T-cell (primary cell): ENCODE data around the gene RIC3. TPM values are rescaled to one million over a fixed set of nuclear protein-coding genes. Genes with fewer than 3 reads are reported as not detected.

Source experiments
- ATAC-seq, 4 experiments: fragments of 200-7000 bp in 3 of 4; fragments of 150-1000 bp in 1 of 4; cut with Tn5 transposase; replicated peaks in 1 of 4; 1 replicate in 3 of 4; 2 replicates in 1 of 4; pipeline ENCODE4 v1.10.0; 2021; ENCODE audit warnings: moderate library complexity in 3 of 4, mild to moderate bottlenecking in 2 of 4, moderate number of reproducible peaks in 1 of 4
- CTCF ChIA-PET, 2 donors: fragments of 300-600 bp; sonication (Branson Sonifier 250); formaldehyde crosslinking; loops; one replicate each; lab custom pipeline; 2022; ENCODE audit warnings: antibody characterized with exemption in 2 of 2; lab: Charles Lee
- POLR2A ChIA-PET, 2 donors: fragments of 300-600 bp; sonication (Branson Sonifier 250); formaldehyde crosslinking; loops; one replicate each; lab custom pipeline; 2022; ENCODE audit warnings: antibody characterized with exemption in 2 of 2; lab: Charles Lee
- DNase-seq, 35 experiments: peaks; one replicate each; pipeline versions ENCODE4 v3.0.0 to v3.0.0-alpha.2; 2013 to 2023
- H3K27ac ChIP-seq: one replicate; pipeline ENCODE4 v1.5.1; 2013; ENCODE audit warnings: low read length
- H3K27me3 ChIP-seq, 2 experiments: replicated peaks in 1 of 2; 1 replicate in 1 of 2; 2 replicates in 1 of 2; pipeline versions ENCODE4 v1.6.1 to v1.7.0; 2013; ENCODE audit warnings: low read length in 1 of 2, mixed read lengths in 1 of 2; ENCODE audit not compliant: control insufficient read depth in 2 of 2, insufficient read depth in 2 of 2; ENCODE audit errors: extremely low read depth in 1 of 2
- H3K36me3 ChIP-seq, 2 donors: 1 replicate in 1 of 2; 2 replicates in 1 of 2; pipeline versions ENCODE4 v1.6.1 to v1.7.0; 2013; ENCODE audit warnings: low read length in 1 of 2; ENCODE audit not compliant: control insufficient read depth in 2 of 2, insufficient read depth in 1 of 2; ENCODE audit errors: extremely low read depth in 1 of 2
- H3K4me1 ChIP-seq, 2 experiments: 1 replicate in 1 of 2; 2 replicates in 1 of 2; pipeline versions ENCODE4 v1.6.1 to v1.7.0; 2013; ENCODE audit warnings: low read length in 2 of 2, mixed read lengths in 1 of 2; ENCODE audit not compliant: insufficient read depth in 2 of 2, control insufficient read depth in 1 of 2; ENCODE audit errors: extremely low read depth in 1 of 2
- H3K4me3 ChIP-seq, 2 donors: 1 replicate in 1 of 2; 2 replicates in 1 of 2; pipeline versions ENCODE4 v1.5.1 to v1.7.0; 2013; ENCODE audit warnings: mild to moderate bottlenecking in 2 of 2, low read length in 1 of 2, moderate library complexity in 1 of 2; ENCODE audit not compliant: control insufficient read depth in 1 of 2; ENCODE audit errors: extremely low read depth in 1 of 2
- H3K9me3 ChIP-seq: 2 replicates; pipeline ENCODE4 v1.7.0; 2013
- H3K27ac Mint-ChIP-seq, 2 donors: one replicate each; pipeline ENCODE4 v1.8.0; 2020 to 2021; ENCODE audit warnings: mild to moderate bottlenecking in 2 of 2, mixed read lengths in 2 of 2
- H3K27me3 Mint-ChIP-seq, 2 donors: one replicate each; pipeline ENCODE4 v1.8.0; 2021 to 2022; ENCODE audit warnings: mixed read lengths in 2 of 2
- H3K36me3 Mint-ChIP-seq: one replicate; pipeline ENCODE4 v1.8.0; 2021; ENCODE audit warnings: mixed read lengths
- H3K4me1 Mint-ChIP-seq, 3 donors: one replicate each; pipeline ENCODE4 v1.8.0; 2020 to 2022; ENCODE audit warnings: mixed read lengths in 3 of 3, mild to moderate bottlenecking in 1 of 3
- H3K4me3 Mint-ChIP-seq, 3 donors: one replicate each; pipeline ENCODE4 v1.8.0; 2020 to 2022; ENCODE audit warnings: mild to moderate bottlenecking in 3 of 3, mixed read lengths in 3 of 3, moderate library complexity in 3 of 3
- H3K9me3 Mint-ChIP-seq, 3 donors: one replicate each; pipeline ENCODE4 v1.8.0; 2020 to 2022; ENCODE audit warnings: mixed read lengths in 3 of 3
- WGBS: methylation state at CpG from one replicate; pipeline ENCODE4 v1.1.5; 2013; ENCODE audit warnings: missing lambda C conversion rate; ENCODE audit not compliant: insufficient coverage; 5-methylcytosine and 5-hydroxymethylcytosine counted together
- total RNA-seq, 35 experiments: library from RNA in 6 of 35; stranded (reverse) in 6 of 35; fragments of 120-200 nt in 1 of 35; gene quantifications; one replicate each; pipeline versions ENCODE4 v1.2.1 to v1.2.4 and lab custom pipeline; 2013 to 2026

RIC3 gene
- total RNA-seq, 5 donors from 2014 or later (not counting 1 experiment from before 2014, with no cell fraction given): 32.0 to 47.5 (median 37.5) TPM

DNA sequence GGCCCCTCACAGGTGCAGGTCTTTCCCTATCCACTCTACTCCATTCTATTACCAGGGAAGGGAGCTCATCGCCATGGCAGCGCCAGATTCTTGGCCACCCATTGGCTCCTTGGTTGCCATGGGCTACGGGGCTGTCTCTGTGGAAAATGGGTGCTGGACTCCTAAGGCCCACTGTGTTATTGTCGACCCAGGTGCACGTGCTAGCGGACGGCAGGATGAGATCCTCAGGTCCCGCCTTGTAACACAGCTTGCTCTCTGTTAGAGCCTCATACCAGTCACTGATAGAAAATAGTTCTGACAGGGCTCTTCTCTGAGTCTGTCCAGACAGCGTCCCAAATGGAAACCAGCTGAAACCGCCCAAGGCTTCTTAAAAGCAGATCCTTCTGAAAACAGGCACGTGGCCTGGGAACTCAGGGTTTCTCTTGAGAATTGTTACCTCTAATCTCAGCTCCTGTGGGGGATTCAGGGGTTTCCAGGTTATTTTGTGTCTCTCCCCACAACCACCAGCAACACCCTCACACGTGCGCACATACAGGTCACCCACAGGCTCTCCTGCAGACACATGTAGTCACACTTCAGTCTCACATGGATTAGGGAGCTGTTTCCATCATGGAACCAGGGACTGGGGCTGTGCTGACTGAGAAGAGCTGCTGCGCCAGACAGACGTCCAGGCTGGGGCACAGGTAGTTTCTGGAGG, 86.3 kb downstream of the RIC3 start:
- Mint-ChIP-seq H3K4me1 (peaks cover 0 to 10% (median 7%) of the 10 kb centered on the region in 3 donors), H3K9me3 (no peaks in the 10 kb centered on the region), H3K27me3 (peaks cover 52 to 74% of the 10 kb centered on the region in 2 donors), H3K27ac (no peak overlapping the region), H3K36me3 (no peaks in the 10 kb centered on the region), H3K4me3 (peak overlapping the region; percentile 57 to 65 (median 63))
- Histone ChIP-seq H3K27me3 (peaks cover 2 to 66% of the 10 kb centered on the region in 2 experiments), H3K27ac (no peak overlapping the region), H3K4me3 (no peak overlapping the region), H3K9me3 (no peaks in the 10 kb centered on the region), H3K4me1 (peaks cover 0 to 11% of the 10 kb centered on the region in 2 experiments), H3K36me3 (no peaks in the 10 kb centered on the region)
- ATAC-seq: no peak
- ChIA-PET POLR2A (no interaction called here), CTCF (interaction anchor here in 1 of 2 donors (0.6 to 1.5 kb wide), 2 partner anchors 8 to 16 kb away, joined by 3 to 5 read pairs; no protein-coding TSS in a partner anchor)
- WGBS: 88% methylated on average over 8 of the region's 15 CpGs
- no peak for DNase-seq

DNA sequence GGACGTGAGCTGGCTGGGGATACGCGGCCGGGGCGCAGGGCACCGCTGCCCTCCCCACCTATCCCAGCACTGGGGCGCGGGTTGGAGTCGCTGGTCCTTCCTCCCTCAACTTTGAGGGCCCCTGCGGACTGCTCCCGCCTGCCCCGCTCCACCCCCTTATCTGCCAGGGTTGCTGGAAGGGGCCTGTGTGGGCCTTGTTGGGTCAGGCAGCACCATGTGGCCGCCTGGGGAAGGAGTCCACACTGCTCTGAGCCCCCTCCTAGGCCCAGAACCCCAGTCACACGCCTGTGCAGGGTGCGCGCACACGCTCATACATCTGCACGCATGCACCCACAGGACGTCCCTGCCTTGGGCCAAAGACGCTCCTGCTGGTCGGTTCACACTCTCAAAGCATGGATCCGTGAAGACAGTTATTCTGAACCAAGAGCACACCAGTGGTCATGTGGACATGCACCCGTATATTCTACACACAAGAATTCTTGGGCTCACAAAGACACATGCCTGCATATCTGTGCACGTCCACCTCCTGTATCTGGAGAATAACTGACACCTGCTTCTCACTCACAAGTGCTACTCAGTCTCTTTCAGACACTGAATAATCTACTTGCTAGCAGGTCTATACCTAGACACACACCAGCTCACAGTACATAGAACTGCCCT, 87.1 kb downstream of the RIC3 start:
- 67% methylated on average over 18 of the region's 24 CpGs for WGBS
- Mint-ChIP-seq H3K4me3 (peak overlapping the region; percentile 57 to 65 (median 63)), H3K4me1 (peaks cover 0 to 10% (median 7%) of the 10 kb centered on the region in 3 donors), H3K27me3 (peaks cover 52 to 72% of the 10 kb centered on the region in 2 donors), H3K36me3 (no peaks in the 10 kb centered on the region), H3K9me3 (no peaks in the 10 kb centered on the region), H3K27ac (no peak overlapping the region)
- H3K4me3 ChIP-seq: peak overlapping the region in 1 of 2 donors; percentile 7
- DNase-seq (no peak), ATAC-seq (peak in 1 of 4 experiments; percentile 11)
- no peaks in the 10 kb centered on the region for H3K36me3 ChIP-seq
- H3K4me1 ChIP-seq: peaks cover 0 to 11% of the 10 kb centered on the region in 2 experiments
- ChIA-PET CTCF (interaction anchor here in 1 of 2 donors (1.5 kb wide), 1 partner anchor 17 kb away, joined by 5 read pairs; no protein-coding TSS in a partner anchor), POLR2A (no interaction called here)
- H3K27ac ChIP-seq: no peak overlapping the region
- no peaks in the 10 kb centered on the region for H3K9me3 ChIP-seq
- peaks cover 2 to 59% of the 10 kb centered on the region in 2 experiments for H3K27me3 ChIP-seq

DNA sequence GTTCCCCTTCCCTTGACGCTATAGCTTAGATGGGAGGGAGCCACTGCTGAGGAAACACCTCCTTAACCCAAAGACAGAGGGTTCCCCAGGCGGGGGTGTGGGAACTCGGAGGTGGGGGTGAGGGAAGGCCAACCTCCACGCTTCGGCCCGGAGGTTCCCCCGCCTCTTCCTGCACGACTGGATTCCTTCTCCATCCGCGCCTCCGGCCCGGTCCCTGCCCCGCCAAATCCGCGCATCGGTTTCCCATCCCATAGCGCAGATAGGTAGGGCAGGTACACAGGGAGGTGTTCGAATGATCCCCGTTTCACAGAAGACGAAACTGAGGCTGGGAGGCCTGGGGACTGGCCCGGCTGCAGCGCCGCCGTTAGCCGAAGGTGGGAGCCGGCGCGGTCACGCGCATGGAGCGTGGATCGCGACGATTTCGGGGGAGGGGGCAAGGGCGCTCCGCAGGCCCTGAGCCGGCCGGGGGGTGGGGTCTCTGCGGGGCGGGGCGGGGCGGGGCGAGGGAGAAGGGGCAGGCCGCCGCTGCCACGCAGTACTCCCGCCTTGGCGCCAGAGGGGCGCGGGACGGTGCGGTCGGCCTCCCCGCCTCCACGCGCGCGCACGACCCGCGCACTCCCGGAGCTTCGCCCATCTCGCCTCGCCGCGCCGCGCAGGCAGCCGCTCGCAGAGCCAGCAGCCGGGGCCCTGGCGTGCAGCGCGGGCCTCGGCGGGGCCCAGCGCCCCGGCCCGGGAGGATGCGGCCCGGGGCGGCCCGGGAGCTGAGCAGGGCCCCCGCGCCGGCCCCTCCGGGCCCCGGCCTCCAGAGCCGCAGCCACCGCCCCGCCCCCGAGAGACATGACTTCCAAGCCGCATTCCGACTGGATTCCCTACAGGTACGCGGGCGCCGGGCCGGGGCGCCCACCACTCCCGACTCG, 87.9 kb downstream of the RIC3 start, which contains the start of gene TUB:
Gene TUB (plus strand): TSS at position 538 of the 917 bp plus-strand sequence. CDS start 300 bp downstream, at position 838.
- Mint-ChIP-seq H3K36me3 (no peaks in the 10 kb centered on the region), H3K4me3 (peak within 1 kb of the TSS; percentile 58 to 75 (median 71)), H3K4me1 (peaks cover 0 to 10% (median 7%) of the 10 kb centered on the region in 3 donors), H3K27ac (no peak within 1 kb of the TSS), H3K9me3 (no peaks in the 10 kb centered on the region), H3K27me3 (peaks cover 44 to 65% of the 10 kb centered on the region in 2 donors)
- peak within 1 kb of the TSS in 1 of 2 donors; percentile 7 for H3K4me3 ChIP-seq
- WGBS: 3% methylated on average over 95 of the region's 104 CpGs
- peaks cover 2 to 59% of the 10 kb centered on the region in 2 experiments for H3K27me3 ChIP-seq
- DNase-seq (peak in 2 of 35 experiments; percentile 7 to 9), ATAC-seq (peak; percentile 44 to 61 (median 48))
- ChIA-PET CTCF (no interaction called here), POLR2A (no interaction called here)
- peaks cover 0 to 11% of the 10 kb centered on the region in 2 experiments for H3K4me1 ChIP-seq
- no peak within 1 kb of the TSS for H3K27ac ChIP-seq
- H3K9me3 ChIP-seq: no peaks in the 10 kb centered on the region
- no peaks in the 10 kb centered on the region for H3K36me3 ChIP-seq

DNA sequence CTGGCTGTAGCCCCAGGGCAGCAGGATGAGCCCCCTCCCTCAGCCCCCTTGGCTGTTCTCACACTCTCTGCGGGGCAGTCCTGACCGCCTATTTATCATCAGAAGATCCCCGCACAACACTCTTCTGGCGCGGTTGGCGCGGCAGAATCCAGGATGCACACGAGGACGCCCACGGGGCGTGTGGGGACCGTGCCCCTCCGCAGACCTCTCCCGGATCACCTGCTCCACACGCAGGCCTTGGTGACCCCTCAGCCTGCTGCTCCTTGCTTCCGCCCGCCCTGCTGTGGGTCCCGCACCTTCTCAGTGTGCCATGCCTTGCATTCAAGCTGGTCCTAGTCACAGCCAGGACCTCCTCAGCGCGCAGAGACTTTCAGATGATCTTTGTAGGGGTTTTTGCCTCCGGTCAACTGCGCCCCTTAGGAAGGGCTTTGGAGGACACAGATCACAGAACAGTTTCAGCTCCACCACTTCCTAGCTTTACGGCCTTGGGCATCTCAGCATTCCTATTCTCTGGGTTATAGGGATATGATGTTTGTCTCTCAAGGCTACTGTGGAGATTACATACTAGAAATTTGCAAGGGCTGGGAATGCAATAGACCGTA, 88.7 kb downstream of the RIC3 start:
- ChIA-PET CTCF (interaction anchor here in 1 of 2 donors (1.1 kb wide), 1 partner anchor 19 kb away, joined by 3 read pairs; no protein-coding TSS in a partner anchor), POLR2A (no interaction called here)
- no peak for DNase-seq
- H3K9me3 ChIP-seq: no peaks in the 10 kb centered on the region
- H3K4me3 Mint-ChIP-seq: peak overlapping the region; percentile 58 to 75 (median 71)
- WGBS: 81% methylated on average over 18 of the region's 24 CpGs
- H3K9me3 Mint-ChIP-seq: no peaks in the 10 kb centered on the region
- peaks cover 0 to 11% of the 10 kb centered on the region in 2 experiments for H3K4me1 ChIP-seq
- no peaks in the 10 kb centered on the region for H3K36me3 ChIP-seq
- no peak overlapping the region for H3K4me3 ChIP-seq
- no peak for ATAC-seq
- no peaks in the 10 kb centered on the region for H3K36me3 Mint-ChIP-seq
- H3K27ac Mint-ChIP-seq: no peak overlapping the region
- peaks cover 0 to 10% (median 7%) of the 10 kb centered on the region in 3 donors for H3K4me1 Mint-ChIP-seq
- H3K27me3 Mint-ChIP-seq: peaks cover 38 to 59% of the 10 kb centered on the region in 2 donors
- H3K27me3 ChIP-seq: peaks cover 2 to 58% of the 10 kb centered on the region in 2 experiments
- H3K27ac ChIP-seq: no peak overlapping the region

DNA sequence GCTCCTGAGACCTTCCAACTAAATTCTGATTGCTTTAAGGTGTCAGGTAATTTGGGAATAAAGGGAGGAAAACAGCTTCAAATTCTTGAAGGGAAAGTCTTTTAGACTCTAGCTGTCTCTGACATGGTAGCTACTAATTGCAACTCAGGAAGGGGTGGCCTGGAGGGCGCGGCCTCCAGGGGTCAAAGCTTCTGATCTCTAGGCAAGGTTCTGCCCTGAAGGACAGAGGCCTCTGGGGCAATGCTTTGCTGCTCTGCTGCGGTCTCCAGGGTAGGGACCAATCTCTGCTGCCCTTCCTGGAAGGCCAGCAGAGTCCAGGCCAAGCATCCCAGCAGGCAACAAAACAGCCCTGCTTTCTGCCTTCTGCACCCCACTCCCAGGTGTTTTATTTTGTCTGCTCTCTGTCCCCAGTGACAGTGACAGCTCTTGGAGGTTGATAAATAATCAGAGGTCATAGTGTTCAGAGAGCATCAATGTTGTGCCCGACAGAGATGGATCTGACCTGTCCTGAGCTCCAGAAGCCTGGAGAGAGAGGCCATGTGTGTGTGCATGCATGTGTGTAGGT, 89.6 kb downstream of the RIC3 start:
- CTCF ChIA-PET: interaction anchor here in 1 of 2 donors (1.1 kb wide), 1 partner anchor 20 kb away, joined by 3 read pairs; no protein-coding TSS in a partner anchor
- Mint-ChIP-seq H3K9me3 (no peaks in the 10 kb centered on the region), H3K27me3 (peaks cover 31 to 51% of the 10 kb centered on the region in 2 donors), H3K36me3 (no peaks in the 10 kb centered on the region), H3K27ac (no peak overlapping the region), H3K4me3 (peak overlapping the region in 1 of 3 donors; percentile 18), H3K4me1 (peaks cover 0 to 10% (median 7%) of the 10 kb centered on the region in 3 donors)
- Histone ChIP-seq H3K4me3 (no peak overlapping the region), H3K27ac (no peak overlapping the region), H3K36me3 (no peaks in the 10 kb centered on the region), H3K4me1 (peaks cover 0 to 11% of the 10 kb centered on the region in 2 experiments), H3K9me3 (no peaks in the 10 kb centered on the region), H3K27me3 (peaks cover 2 to 49% of the 10 kb centered on the region in 2 experiments)
- no peak for DNase-seq
- POLR2A ChIA-PET: no interaction called here
- no peak for ATAC-seq
- WGBS: 100% methylated on average over 4 of the region's 4 CpGs
